HG03139 (cell line): Measurements from ENCODE around the gene ZNF3.

Experiments used
- ATAC-seq: cut with Tn5 transposase; IDR thresholded peaks from one replicate; pipeline ENCODE4 v1.9.1; 2021; ENCODE audit not compliant: unreplicated experiment

ZNF3 gene

DNA sequence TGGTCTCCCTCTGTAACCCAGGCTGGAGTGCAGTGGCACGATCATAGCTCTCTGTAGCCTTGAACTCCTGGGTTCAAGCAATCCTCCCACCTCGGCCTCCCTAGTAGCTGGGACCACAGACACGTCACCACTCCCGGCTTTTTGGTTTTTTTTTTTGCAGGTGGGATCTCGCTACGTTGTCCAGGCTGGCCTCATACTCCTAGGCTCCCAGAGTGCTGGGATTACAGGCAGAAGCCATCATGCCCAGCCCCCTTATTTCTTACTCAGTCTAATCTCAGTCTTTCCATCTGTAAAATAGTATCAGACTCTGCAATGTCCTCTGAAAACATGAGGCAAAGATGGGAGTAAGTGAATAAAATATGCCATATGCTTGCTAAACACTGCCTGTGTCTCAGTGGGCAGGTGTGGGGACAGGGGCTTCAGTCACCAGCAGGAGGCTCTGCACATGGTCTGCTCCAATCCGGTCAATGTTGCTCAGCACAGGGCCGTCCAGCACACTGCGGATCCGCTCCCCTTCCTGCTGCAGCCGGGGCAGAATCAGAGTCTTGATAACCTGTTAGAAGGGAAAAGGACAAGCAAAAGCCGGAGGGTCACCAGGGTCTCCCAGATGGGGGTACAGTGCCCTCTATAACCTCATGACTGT, 28.1 kb upstream of the ZNF3 start:
- no peak for ATAC-seq

DNA sequence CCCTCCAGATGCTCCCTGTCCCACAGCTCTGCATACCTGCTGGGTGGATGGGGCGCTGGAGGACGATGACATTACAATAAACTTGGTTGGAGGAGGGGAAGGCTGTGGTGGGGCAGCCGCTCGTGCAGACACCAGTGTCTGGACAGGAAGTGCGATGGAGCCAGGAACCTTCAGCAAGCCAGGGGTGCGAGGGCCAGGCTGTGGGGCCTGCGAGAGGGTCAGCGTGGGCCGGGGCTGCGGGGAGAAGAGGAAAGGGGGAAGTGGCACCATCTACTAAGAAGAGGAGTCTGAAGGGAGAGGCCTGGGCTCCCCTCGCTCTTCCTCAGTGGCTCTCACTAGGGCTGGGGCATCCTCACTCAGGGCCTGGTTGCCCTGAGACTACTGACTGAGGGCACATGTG, 26.4 kb upstream of the ZNF3 start:
- ATAC-seq, result no peak

DNA sequence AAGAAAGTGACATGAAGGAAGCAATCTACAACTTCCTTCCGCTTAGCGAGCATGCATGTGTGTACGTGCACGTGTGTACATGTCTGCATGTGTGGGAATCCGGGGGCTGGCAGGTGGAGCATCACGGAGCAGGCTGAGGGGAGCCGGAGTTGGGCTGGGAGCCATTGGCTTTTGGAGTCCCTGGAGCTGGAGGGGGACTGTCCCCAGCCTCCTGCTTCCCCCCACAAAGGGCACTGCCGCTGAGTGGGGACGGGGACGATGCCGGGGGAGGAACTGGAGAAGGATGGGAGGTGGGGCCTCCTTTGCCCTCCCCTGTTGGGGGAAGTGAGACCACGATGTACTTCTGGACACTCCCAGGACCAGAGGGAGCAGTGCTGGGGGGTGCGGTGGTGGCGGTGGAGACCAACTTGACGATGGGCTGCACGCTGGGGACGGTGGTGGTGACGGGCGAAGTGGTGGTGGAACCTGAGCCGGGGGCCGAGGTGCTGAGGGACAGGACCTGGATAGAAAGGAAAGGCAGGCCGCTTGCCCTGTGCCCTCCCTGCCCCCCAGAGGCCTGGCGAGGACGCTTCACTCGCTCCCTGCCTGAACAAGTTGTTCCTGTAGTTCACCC, 25.7 kb upstream of the ZNF3 start:
- ATAC-seq, result no peak

DNA sequence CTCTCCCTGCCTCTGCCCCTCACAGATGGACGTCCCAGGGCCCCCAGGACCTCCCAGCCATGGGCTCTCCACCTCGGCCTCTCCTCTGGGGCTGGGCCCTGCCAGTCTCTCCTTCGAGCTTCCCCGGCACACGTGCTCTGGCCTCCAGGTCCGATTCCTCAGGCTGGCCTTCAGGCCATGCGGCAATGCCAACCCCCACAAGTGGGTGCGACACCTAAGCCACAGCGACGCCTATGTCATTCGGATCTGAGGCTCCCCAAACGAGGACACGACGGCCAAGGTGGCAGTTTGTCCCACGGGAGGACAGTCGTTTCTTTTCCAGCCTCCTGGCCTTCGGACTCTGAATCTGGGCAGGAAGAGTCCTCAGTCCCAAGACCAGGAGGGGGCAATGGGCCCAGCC, 25.1 kb upstream of the ZNF3 start:
- no peak for ATAC-seq

- ATAC-seq, result no peak
Observed at GRCh38 chr7:100105534-100105933, 24.0 kb upstream of the ZNF3 start.

GRCh38 chr7:100102950-100103840, 21.7 kb upstream of the ZNF3 start:
- ATAC-seq, result no peak

DNA sequence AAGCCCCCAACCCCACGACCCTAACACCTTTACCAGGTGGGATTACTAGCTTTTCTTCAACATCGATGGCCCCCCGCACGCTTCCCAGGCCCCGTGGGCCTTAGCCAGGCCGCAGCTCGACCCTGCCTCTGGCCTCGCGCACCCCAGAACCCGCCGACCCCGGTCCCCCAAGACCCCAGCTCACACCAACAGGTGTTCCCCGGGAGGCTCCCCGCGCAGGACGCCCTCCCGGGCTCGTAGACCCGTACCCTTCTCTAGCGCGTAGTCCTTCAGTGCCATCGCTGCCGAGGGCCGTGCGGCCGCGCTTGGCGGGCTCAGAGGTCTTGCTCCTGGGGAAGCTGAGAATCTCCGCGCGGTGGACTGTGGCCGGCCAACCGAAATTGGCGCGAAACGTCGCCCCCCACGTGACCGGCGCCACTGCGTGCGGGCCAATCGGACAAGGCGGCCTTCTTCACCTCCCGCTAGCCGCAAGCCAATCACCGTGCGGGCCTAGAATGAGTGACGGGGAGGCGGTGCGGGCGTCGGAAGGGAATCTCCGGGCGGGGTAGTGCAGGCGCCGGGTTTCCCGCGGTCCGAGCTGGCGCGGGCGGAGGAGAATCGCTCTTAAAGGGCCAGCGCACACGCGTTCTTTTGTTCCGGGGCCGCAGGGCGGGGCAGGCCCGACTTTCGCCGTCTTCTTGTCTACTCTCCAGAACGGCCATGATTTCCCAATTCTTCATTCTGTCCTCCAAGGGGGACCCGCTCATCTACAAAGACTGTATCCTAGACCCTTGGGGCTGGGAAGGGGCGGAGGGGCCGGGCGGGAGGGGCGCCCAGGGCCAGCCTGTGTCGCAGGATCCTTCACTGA, 19.7 kb upstream of the ZNF3 start, which contains the start of the genes AP4M1 and MCM7:
Gene AP4M1, plus strand, starts transcription at position 628 of the 847 bp plus-strand sequence. Its CDS starts 72 bp downstream, at position 700.
Gene MCM7, minus strand, starts transcription at position 382 of the 847 bp plus-strand sequence. Its CDS starts 103 bp downstream, at position 279.
- ATAC-seq, result peak; percentile 75

GRCh38 chr7:100100420-100101015, 19.0 kb upstream of the ZNF3 start:
- peak; percentile 52 for ATAC-seq

DNA sequence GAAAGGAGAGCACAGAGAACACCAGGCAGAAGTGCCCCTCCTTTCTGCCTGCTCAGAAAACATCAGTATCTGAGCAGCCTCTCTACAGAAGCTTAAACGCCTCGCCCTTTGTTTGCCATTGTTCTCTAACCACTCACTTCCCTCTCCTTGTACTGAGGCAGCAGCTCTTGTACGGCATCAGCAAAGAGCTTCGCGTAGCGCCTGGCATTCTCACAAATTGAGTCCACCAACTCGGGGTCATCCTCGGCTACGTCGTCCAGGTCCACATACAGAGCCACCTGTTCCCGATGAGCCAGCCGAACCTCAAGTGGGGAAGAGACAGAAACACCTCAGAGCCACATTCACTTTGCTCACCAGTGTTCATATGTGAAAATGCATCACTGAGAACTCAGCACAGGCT, 17.9 kb upstream of the ZNF3 start:
- no peak for ATAC-seq

GRCh38 chr7:100098913-100099312, 17.4 kb upstream of the ZNF3 start:
- ATAC-seq, result no peak

DNA sequence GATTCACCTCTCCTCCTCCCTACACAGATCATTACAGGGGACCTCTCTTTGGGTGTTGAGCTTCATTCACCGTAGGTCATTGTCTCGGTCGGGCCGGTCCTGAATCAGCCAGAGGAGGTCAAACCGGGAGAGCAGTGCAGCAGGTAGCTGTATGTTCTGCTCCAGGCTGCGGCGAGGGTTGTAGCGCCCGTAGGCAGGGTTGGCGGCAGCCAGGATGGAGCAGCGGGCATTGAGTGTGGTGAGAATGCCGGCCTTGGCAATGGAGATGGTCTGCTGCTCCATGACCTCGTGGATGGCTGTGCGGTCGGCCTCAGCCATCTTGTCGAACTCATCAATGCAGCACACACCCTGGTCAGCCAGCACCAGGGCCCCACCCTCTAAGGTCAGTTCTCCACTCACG, 14.2 kb upstream of the ZNF3 start:
- no peak for ATAC-seq

GRCh38 chr7:100095289-100095688, 13.8 kb upstream of the ZNF3 start:
- ATAC-seq, result no peak

DNA sequence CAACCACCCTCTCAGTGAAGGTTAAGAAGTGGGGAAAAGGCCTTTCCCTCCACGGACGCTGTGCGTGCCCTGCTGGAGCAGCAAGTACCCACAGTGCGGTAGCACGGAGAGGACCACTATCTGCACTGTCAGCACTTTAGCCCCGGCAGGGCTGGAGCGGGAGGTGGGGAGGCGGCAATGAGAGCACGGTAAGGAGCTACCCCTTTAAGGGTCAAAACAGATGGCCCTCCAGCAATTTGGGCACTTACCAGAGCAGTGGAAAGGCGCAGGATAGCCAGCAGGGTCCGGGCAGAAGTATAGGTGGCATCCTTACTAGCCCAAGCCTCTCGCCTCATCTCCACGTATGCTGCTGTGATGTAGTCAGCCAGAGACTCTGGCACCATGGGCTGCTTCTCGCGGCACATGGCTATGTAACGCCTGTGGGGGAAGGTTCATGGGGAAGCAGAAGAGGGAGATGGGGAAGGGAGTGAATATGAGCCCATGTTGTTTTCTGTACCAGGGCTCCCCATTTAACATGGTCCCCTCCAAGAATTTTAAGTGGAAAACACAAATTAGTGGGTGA, 12.5 kb upstream of the ZNF3 start:
- ATAC-seq, result no peak

GRCh38 chr7:100093498-100093897, 12.0 kb upstream of the ZNF3 start:
- ATAC-seq, result no peak

DNA sequence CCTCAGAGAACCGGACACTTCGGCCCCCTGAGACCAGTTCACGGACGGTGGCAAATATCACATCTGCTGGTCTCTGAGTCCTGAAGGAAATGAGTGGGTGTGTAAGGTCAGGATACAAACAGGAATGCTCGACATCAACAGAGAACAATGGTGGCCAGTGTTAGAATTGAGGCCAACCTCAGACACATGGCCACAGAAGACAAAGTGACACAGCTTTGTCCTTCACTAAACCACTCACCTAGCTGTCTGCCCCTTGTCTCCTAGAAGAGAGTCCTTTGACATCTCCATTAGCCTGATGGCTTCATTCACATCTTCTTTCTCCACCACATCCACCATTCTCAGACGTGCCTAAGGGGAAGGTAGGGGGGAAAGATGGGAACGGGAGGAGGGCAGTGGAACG, 11.5 kb upstream of the ZNF3 start:
- ATAC-seq, result no peak

GRCh38 chr7:100091411-100092181, 10.1 kb upstream of the ZNF3 start:
- no peak for ATAC-seq

GRCh38 chr7:100090527-100091410, 9.2 kb upstream of the ZNF3 start:
- ATAC-seq, result no peak

GRCh38 chr7:100089458-100090196, 8.1 kb upstream of the ZNF3 start:
- no peak for ATAC-seq
